Ishikawa (cell line): ENCODE data around the gene POLDIP2.

Experiments used
- CREB1 ChIP-seq: IDR thresholded peaks from 2 replicates; pipeline ENCODE4 v1.6.1; 2012; ENCODE audit warnings: low read depth
- EP300 ChIP-seq: IDR thresholded peaks from 2 replicates; pipeline ENCODE4 v1.6.1; 2012; ENCODE audit warnings: borderline replicate concordance
- MAX ChIP-seq: IDR thresholded peaks from 2 replicates; pipeline ENCODE4 v1.6.1; 2012
- RAD21 ChIP-seq: IDR thresholded peaks from 2 replicates; pipeline ENCODE4 v1.6.1; 2012; ENCODE audit warnings: low read depth
- REST ChIP-seq: IDR thresholded peaks from 2 replicates; pipeline ENCODE4 v1.6.1; 2012; ENCODE audit warnings: low read depth, mild to moderate bottlenecking
- TAF1 ChIP-seq: IDR thresholded peaks from 2 replicates; pipeline ENCODE4 v1.6.1; 2012; ENCODE audit warnings: low read depth, mild to moderate bottlenecking
- TCF12 ChIP-seq: IDR thresholded peaks from 2 replicates; pipeline ENCODE4 v1.6.1; 2012; ENCODE audit warnings: low read depth
- TEAD4 ChIP-seq: IDR thresholded peaks from 2 replicates; pipeline ENCODE4 v1.6.1; 2012
- USF1 ChIP-seq: IDR thresholded peaks from 2 replicates; pipeline ENCODE4 v1.6.1; 2012
- YY1 ChIP-seq: IDR thresholded peaks from 2 replicates; pipeline ENCODE4 v1.6.1; 2012; ENCODE audit warnings: low read depth

- no peak for TF ChIP-seq TCF12
- no peak for TF ChIP-seq MAX
- no peak for TF ChIP-seq REST
- TF ChIP-seq RAD21: no peak
- peak; percentile 61 for TF ChIP-seq TEAD4
- TF ChIP-seq CREB1: no peak
- TF ChIP-seq USF1: no peak
- TF ChIP-seq YY1: no peak
- TF ChIP-seq EP300: peak; percentile 3; the same call in 1 of the 2 replicates
- TF ChIP-seq TAF1: no peak
Measured at GRCh38 chr17:28347261-28347891, 10.0 kb downstream of the POLDIP2 start.
